ENCODE measurements around the gene MAN2A1. TPM values are rescaled to one million over a fixed set of nuclear protein-coding genes. Genes with fewer than 3 reads are reported as not detected.

The MAN2A1 gene
- total and polyA plus RNA-seq, 2 donors (not counting 1 experiment from before 2014, with no cell fraction given), result 51.6 to 70.5 TPM

- Histone ChIP-seq H3K36me3 (ENCODE audit: control insufficient read depth, insufficient read depth, low read length) (peaks cover 3% of the 10 kb centered on the region), H3K4me2 (ENCODE audit: extremely low read depth, insufficient read depth, low read length) (no peak overlapping the region), H3K9me3 (ENCODE audit: control insufficient read depth, insufficient read depth, low read depth, low read length) (no peaks in the 10 kb centered on the region), H4K20me1 (ENCODE audit: control insufficient read depth, extremely low read depth, insufficient read depth, low read length) (no peaks in the 10 kb centered on the region), H3K27ac (ENCODE audit: insufficient read depth, low read length) (no peak overlapping the region), H3K4me3 (replicated peaks in 1 of 4; ENCODE audit: control extremely low read depth in 1 of 4, insufficient read depth in 1 of 4, low read depth in 3 of 4, low read length in 4 of 4) (no peak overlapping the region), H3K4me1 (ENCODE audit: control insufficient read depth, extremely low read depth, insufficient read depth, low read length) (no peaks in the 10 kb centered on the region), H3K79me2 (ENCODE audit: control insufficient read depth, insufficient read depth, low read length) (no peaks in the 10 kb centered on the region), H3K9ac (ENCODE audit: insufficient read depth, low read length) (no peak overlapping the region), H3K27me3 (ENCODE audit: control insufficient read depth, insufficient read depth, low read length) (no peaks in the 10 kb centered on the region), H2AFZ (ENCODE audit: low read length) (no peak overlapping the region)
- DNase-seq (ENCODE audit: low read depth in 2 of 2), result no peak
- TF ChIP-seq, protein P1, sequence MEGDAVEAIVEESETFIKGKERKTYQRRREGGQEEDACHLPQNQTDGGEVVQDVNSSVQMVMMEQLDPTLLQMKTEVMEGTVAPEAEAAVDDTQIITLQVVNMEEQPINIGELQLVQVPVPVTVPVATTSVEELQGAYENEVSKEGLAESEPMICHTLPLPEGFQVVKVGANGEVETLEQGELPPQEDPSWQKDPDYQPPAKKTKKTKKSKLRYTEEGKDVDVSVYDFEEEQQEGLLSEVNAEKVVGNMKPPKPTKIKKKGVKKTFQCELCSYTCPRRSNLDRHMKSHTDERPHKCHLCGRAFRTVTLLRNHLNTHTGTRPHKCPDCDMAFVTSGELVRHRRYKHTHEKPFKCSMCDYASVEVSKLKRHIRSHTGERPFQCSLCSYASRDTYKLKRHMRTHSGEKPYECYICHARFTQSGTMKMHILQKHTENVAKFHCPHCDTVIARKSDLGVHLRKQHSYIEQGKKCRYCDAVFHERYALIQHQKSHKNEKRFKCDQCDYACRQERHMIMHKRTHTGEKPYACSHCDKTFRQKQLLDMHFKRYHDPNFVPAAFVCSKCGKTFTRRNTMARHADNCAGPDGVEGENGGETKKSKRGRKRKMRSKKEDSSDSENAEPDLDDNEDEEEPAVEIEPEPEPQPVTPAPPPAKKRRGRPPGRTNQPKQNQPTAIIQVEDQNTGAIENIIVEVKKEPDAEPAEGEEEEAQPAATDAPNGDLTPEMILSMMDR (conservative IDR thresholded peaks at IDR 0.05 in 1 of 2, IDR thresholded peaks at IDR 0.05 in 1 of 2; ENCODE audit: low read depth in 1 of 2, low read length in 2 of 2), result no peak
- no peak for TF ChIP-seq EZH2 (IDR thresholded peaks at IDR 0.05; ENCODE audit: low read length, missing control alignments)
These were observed 158.4 kb downstream of the MAN2A1 start for GRCh38 chr5:109848130-109848529.

GRCh38 chr5:109849478-109850088, 159.9 kb downstream of the MAN2A1 start:
- no peak for DNase-seq (ENCODE audit: low read depth in 2 of 2)
- H3K4me1 ChIP-seq (ENCODE audit: control insufficient read depth, extremely low read depth, insufficient read depth, low read length), result no peaks in the 10 kb centered on the region
- no peak overlapping the region for H3K27ac ChIP-seq (ENCODE audit: insufficient read depth, low read length)
- peaks cover 3% of the 10 kb centered on the region for H3K36me3 ChIP-seq (ENCODE audit: control insufficient read depth, insufficient read depth, low read length)
- H2AFZ ChIP-seq (ENCODE audit: low read length), result no peak overlapping the region
- no peaks in the 10 kb centered on the region for H3K9me3 ChIP-seq (ENCODE audit: control insufficient read depth, insufficient read depth, low read depth, low read length)
- no peaks in the 10 kb centered on the region for H3K79me2 ChIP-seq (ENCODE audit: control insufficient read depth, insufficient read depth, low read length)
- H4K20me1 ChIP-seq (ENCODE audit: control insufficient read depth, extremely low read depth, insufficient read depth, low read length), result no peaks in the 10 kb centered on the region
- H3K4me3 ChIP-seq (replicated peaks in 1 of 4; ENCODE audit: control extremely low read depth in 1 of 4, insufficient read depth in 1 of 4, low read depth in 3 of 4, low read length in 4 of 4), result no peak overlapping the region
- H3K27me3 ChIP-seq (ENCODE audit: control insufficient read depth, insufficient read depth, low read length), result no peaks in the 10 kb centered on the region
- no peak for TF ChIP-seq EZH2 (IDR thresholded peaks at IDR 0.05; ENCODE audit: low read length, missing control alignments)
- H3K9ac ChIP-seq (ENCODE audit: insufficient read depth, low read length), result no peak overlapping the region
- no peak overlapping the region for H3K4me2 ChIP-seq (ENCODE audit: extremely low read depth, insufficient read depth, low read length)

GRCh38 chr5:109852371-109853155, 162.8 kb downstream of the MAN2A1 start:
- Histone ChIP-seq H3K27ac (ENCODE audit: insufficient read depth, low read length) (no peak overlapping the region), H3K9me3 (ENCODE audit: control insufficient read depth, insufficient read depth, low read depth, low read length) (no peaks in the 10 kb centered on the region), H3K4me2 (ENCODE audit: extremely low read depth, insufficient read depth, low read length) (no peak overlapping the region), H4K20me1 (ENCODE audit: control insufficient read depth, extremely low read depth, insufficient read depth, low read length) (no peaks in the 10 kb centered on the region), H3K4me3 (replicated peaks in 1 of 4; ENCODE audit: control extremely low read depth in 1 of 4, insufficient read depth in 1 of 4, low read depth in 3 of 4, low read length in 4 of 4) (no peak overlapping the region), H3K9ac (ENCODE audit: insufficient read depth, low read length) (no peak overlapping the region), H3K36me3 (ENCODE audit: control insufficient read depth, insufficient read depth, low read length) (peaks cover 2% of the 10 kb centered on the region), H3K79me2 (ENCODE audit: control insufficient read depth, insufficient read depth, low read length) (no peaks in the 10 kb centered on the region), H3K27me3 (ENCODE audit: control insufficient read depth, insufficient read depth, low read length) (no peaks in the 10 kb centered on the region), H2AFZ (ENCODE audit: low read length) (no peak overlapping the region), H3K4me1 (ENCODE audit: control insufficient read depth, extremely low read depth, insufficient read depth, low read length) (no peaks in the 10 kb centered on the region)
- TF ChIP-seq, protein P1 (conservative IDR thresholded peaks at IDR 0.05 in 1 of 2, IDR thresholded peaks at IDR 0.05 in 1 of 2; ENCODE audit: low read depth in 1 of 2, low read length in 2 of 2), result no peak
- no peak for TF ChIP-seq EZH2 (IDR thresholded peaks at IDR 0.05; ENCODE audit: low read length, missing control alignments)
- DNase-seq (ENCODE audit: low read depth in 2 of 2), result peak in 1 of 2 donors; percentile 65

Measured in fibroblast of lung (primary cell).